ENCODE data around the gene GRK2.
A peak's percentile ranks its signal among the peaks of the same experiment; 100 is the strongest.

GRK2 gene

GRCh38 chr11:67282155-67282875 is 16.0 kb downstream of the GRK2 start:
- no peak for DNase-seq (ENCODE audit: low read depth, low spot score)

GRCh38 chr11:67282876-67283371 is 16.7 kb downstream of the GRK2 start:
- DNase-seq (ENCODE audit: low read depth, low spot score), result no peak

GRCh38 chr11:67283481-67283963 is 17.2 kb downstream of the GRK2 start:
- no peak for DNase-seq (ENCODE audit: low read depth, low spot score)

GRCh38 chr11:67284811-67285540 is 18.7 kb downstream of the GRK2 start:
- no peak for DNase-seq (ENCODE audit: low read depth, low spot score)

- no peak for DNase-seq (ENCODE audit: low read depth, low spot score)
These were observed 19.5 kb downstream of the GRK2 start for GRCh38 chr11:67285541-67286498.

- DNase-seq (ENCODE audit: low read depth, low spot score), result no peak
These were observed 20.5 kb downstream of the GRK2 start for GRCh38 chr11:67286621-67287333.

GRCh38 chr11:67287355-67288197 is 21.3 kb downstream of the GRK2 start:
- DNase-seq (ENCODE audit: low read depth, low spot score), result no peak

GRCh38 chr11:67288198-67288451 is 21.9 kb downstream of the GRK2 start:
- no peak for DNase-seq (ENCODE audit: low read depth, low spot score)

GRCh38 chr11:67288452-67289225 is 22.4 kb downstream of the GRK2 start:
- DNase-seq (ENCODE audit: low read depth, low spot score), result peak; percentile 81

GRCh38 chr11:67289226-67289650 is 23.0 kb downstream of the GRK2 start, which contains the start of gene ANKRD13D:
Gene ANKRD13D, plus strand, starts transcription at chr11:67289303. Its CDS starts 158 bp downstream, at chr11:67289461.
- no peak for DNase-seq (ENCODE audit: low read depth, low spot score)

- no peak for DNase-seq (ENCODE audit: low read depth, low spot score)
These were observed 23.6 kb downstream of the GRK2 start for GRCh38 chr11:67289651-67290479.

- DNase-seq (ENCODE audit: low read depth, low spot score), result no peak
These were observed 24.5 kb downstream of the GRK2 start for GRCh38 chr11:67290801-67291200.

- no peak for DNase-seq (ENCODE audit: low read depth, low spot score)
These were observed 25.5 kb downstream of the GRK2 start for GRCh38 chr11:67291481-67292381.

- no peak for DNase-seq (ENCODE audit: low read depth, low spot score)
These were observed 26.4 kb downstream of the GRK2 start for GRCh38 chr11:67292671-67293070.

GRCh38 chr11:67293090-67293489 is 26.8 kb downstream of the GRK2 start:
- no peak for DNase-seq (ENCODE audit: low read depth, low spot score)

- DNase-seq (ENCODE audit: low read depth, low spot score), result no peak
These were observed 29.6 kb downstream of the GRK2 start for GRCh38 chr11:67295846-67296245.

- no peak for DNase-seq (ENCODE audit: low read depth, low spot score)
These were observed 32.5 kb downstream of the GRK2 start for GRCh38 chr11:67298786-67299185.

Measured in activated naive CD8-positive, alpha-beta T cell treated with anti-CD3 and anti-CD28 coated beads, Interleukin-2, amount 50 U/mL, for 16 hours (primary cell).